GM20431 (cell line): Measurements from ENCODE around the gene KCNK17.

Experiments used
- in situ Hi-C: fragments of 300-500 bp; cut with MseI, MboI; formaldehyde crosslinking; loops from one replicate; pipeline ENCODE4 v1.15.0; 2020; ENCODE audit warnings: low sequenced_read_pairs; ENCODE audit not compliant: unreplicated experiment

KCNK17 gene

DNA sequence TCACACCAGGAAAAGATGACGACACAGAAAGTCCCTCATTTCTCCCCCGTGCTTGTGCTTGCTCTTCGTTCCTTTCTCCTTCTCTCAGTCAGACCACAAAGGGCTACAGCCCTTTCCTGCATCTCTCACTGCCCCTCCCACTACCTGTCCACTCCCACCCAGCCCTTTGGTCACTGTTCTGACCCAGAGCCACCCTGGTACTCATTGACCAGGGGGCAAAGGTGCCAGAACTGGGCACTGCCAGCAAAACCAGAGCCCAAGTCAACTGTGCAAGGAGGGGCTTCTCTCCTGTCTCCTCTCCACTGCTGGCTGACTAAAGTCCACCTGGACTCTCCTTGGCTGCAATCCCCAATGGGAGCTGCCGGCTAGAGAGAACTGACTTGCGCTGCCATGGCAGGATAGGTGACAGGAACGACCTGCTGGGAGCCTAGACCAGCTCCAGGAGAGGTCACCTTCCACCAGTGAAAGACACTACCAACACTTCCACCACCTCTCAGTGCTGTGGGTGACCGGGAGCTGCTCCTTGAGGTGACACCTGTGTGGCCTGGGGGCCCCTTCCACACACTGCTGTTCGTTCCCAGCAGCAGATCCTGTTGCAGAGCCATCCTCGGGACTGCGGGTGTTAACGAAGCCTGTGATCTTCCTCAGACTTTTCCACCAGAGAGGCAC is 32.8 kb downstream of the KCNK17 start:
- in situ Hi-C loops: no loop called here

DNA sequence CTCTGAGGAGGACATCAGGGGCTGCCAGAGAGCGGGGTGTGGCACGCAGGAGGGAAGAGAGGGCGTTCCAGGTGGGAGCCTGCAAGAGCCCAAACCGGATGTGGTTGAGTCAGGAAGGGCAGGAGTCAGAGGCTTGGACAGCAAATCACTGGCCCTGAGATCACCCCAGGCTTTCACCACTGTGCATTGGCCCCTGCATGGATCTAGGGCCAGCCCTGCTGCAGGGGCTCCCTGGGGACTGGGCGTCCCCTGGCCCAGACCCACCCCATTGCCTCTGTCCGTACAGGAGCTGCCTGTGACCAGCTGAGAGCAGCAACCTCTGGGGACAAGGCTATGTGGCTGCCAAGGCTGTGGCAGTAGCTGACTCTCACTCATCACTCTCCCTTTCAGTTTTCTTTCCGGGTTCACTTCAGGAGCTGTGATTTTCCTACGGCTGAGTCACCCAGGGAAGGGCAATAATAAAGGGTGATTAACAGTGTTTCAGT is 33.9 kb downstream of the KCNK17 start:
- in situ Hi-C loops: no loop called here

- in situ Hi-C loops: no loop called here
These were observed 34.7 kb downstream of the KCNK17 start for GRCh38 chr6:39279539-39279938.

- in situ Hi-C loops: no loop called here
These were observed 37.7 kb downstream of the KCNK17 start for GRCh38 chr6:39276379-39276995.

GRCh38 chr6:39274903-39275302 is 39.3 kb downstream of the KCNK17 start:
- in situ Hi-C loops: no loop called here

GRCh38 chr6:39274471-39274870 is 39.7 kb downstream of the KCNK17 start:
- in situ Hi-C loops: no loop called here

- in situ Hi-C loops: no loop called here
These were observed 40.8 kb downstream of the KCNK17 start for GRCh38 chr6:39273406-39273821.

DNA sequence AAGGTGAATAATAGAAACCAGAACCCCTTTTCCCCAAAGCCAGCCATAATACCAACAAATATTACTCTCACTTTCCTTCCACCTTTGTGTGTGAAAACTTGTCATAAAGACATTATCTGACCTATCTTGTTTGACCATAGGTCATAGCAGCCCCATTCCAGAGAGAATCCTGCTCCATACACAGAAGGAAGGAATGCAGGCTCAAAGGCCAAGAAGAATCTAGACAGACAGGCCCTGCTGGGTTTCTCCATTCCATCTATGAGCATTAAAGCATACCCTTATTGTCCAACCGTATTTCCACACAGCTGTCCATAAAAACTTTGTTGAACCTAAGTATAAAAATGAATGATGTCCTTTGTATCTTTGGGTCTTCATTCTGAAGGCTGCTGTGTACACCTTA is 44.3 kb downstream of the KCNK17 start:
- in situ Hi-C loops: no loop called here

DNA sequence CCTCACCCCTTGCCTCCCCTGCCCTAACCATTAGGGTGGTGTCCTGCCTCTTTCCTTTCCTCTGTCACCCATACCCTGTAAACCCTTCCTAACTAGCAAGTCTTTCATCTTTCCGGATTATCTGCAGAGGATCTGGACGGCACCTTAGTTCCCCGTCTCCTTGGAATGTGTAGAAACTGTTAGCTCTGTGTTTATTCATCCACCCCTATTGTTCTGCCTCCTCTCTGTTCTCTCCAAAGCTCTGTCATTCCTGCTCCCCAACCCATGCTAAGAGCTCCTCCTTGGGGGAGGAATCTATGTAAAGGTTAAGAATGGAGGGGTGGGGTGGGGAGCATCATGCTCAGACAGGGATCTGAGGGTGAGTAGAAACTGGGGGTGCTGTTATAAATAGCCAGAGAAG is 45.5 kb downstream of the KCNK17 start:
- in situ Hi-C loops: no loop called here

- in situ Hi-C loops: no loop called here
These were observed 46.0 kb downstream of the KCNK17 start for GRCh38 chr6:39268171-39268570.

DNA sequence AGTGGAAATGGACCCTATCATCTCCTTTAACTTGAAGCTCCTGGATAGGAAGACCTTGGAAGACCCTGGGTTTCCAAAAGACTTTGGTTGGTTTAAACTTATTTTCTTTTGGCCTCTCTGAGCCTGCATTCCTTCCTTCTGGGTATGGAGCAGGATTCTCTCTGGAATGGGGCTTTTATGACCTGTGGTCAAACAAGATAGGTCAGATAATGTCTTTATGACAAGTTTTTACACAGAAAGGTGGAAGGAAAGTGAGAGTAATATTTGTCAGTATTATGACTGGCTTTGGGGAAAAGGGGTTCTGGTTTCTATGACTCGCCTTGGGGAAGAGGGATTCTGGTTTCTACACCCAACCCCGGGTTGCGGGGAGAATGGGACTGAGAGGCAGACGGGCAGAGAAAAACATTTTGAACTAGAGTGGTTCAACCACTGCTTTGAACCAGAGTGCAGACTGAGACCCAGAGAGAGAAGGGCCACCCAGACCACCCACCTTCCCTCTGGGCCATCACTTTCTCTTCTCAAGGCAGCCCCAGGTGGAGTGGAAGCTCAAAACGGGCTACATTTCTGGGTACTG is 47.4 kb downstream of the KCNK17 start:
- in situ Hi-C loops: no loop called here

DNA sequence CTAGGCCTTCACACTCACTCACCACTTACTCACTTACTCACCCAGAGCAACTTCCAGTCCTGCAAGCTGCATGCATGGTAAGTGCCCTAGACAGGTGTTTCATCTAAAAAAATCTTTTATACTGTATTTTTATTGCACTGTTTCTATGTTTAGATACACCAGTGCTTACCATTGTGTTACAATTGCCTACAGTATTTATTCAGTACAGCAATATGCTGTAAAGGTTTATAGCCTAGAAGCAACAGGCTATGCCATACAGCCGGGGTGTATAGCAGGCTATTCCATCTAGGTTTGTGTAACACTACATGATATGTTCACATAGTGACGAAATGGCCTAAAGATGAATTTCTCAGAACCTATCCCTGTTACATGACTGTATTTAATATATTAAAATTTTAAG is 47.8 kb downstream of the KCNK17 start:
- in situ Hi-C loops: no loop called here

GRCh38 chr6:39263303-39264037 is 50.7 kb downstream of the KCNK17 start:
- in situ Hi-C loops: no loop called here

DNA sequence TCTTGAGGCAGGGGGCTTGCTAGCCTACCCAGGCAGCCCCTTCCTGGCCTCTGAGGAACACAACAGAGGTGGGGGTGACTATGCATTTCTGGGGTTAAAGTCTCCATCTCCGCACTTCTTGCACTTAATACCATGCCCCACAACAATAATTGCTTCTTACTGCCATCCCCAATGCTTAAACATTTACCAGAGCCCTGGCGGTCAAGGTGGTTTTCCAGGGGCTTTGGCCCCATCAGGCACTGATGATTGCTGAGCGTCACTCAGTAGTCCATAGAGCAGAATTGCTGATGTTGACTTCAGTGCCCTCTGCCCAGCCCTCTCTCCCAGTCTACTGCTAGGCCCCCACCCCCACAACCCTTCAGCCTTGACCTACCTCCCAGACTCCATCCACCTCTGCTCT is 52.5 kb downstream of the KCNK17 start:
- in situ Hi-C loops: no loop called here

- in situ Hi-C loops: no loop called here
These were observed 53.3 kb downstream of the KCNK17 start for GRCh38 chr6:39260953-39261352.

DNA sequence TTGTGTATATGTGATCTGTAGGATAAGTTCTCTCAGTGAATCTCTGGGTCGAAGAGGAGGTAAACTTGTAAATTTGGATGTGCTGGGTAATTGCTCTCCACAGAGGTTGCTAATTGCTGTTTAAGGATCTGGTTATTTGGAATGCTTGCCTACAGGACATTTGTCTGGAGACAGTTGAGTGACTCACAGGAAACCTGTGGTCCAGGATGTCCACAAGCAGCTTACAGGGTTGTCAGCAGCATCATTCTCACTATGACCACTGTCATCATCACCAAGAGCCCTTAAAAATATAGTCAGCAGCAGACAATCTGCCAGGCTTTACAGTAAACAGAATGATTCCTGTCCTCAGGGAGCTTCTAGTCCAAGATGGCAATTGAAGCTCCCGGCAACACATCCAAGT is 53.8 kb downstream of the KCNK17 start:
- in situ Hi-C loops: no loop called here

- in situ Hi-C loops: no loop called here
These were observed 57.8 kb downstream of the KCNK17 start for GRCh38 chr6:39256294-39256940.

GRCh38 chr6:39254999-39255535 is 59.2 kb downstream of the KCNK17 start:
- in situ Hi-C loops: no loop called here

DNA sequence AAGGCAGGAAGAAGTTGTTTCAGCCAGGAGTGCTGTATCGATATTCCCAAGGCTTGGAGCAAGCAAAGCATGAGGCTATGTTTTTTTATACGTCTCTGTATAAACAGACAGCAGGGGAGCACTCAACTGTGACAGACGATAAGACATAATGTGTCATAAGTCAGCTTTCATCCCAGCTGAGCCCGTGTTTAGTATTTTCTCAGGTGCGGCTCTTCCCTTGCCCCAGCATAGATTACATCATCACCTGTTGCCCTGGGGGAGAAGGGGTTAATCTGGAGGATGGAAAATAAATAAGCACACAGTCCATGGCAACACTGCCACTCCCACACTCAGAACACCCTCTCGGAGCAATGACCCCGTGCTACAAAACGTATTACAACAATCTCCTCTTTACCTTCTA is 62.8 kb downstream of the KCNK17 start:
- in situ Hi-C loops: no loop called here

GRCh38 chr6:39250507-39250906 is 63.7 kb downstream of the KCNK17 start:
- in situ Hi-C loops: no loop called here
